Cardiac muscle cell (in vitro differentiated cells and primary cell): ENCODE data around the gene PPM1H. TPM values are rescaled to one million over a fixed set of nuclear protein-coding genes. Genes with fewer than 3 reads are reported as not detected.
"Not testable (repeated sequence)": the region's sequence is repeated elsewhere in the genome, so short reads cannot be mapped to it uniquely, and the experiment has no call there.

Source experiments
- DNase-seq, 2 donors: peaks; one replicate each; pipeline versions ENCODE4 v3.0.0 to v3.0.0-alpha.2; 2010 to 2017; ENCODE audit warnings: low read depth in 1 of 2, low spot score in 1 of 2
- H3K27ac ChIP-seq: fragments of 200-600 bp; sonication (generic); 2 replicates; pipeline ENCODE4 v1.5.1; 2016
- H3K27me3 ChIP-seq: fragments of 200-600 bp; sonication (generic); 2 replicates; pipeline ENCODE4 v1.6.0; 2016; ENCODE audit warnings: control low read depth
- H3K36me3 ChIP-seq: fragments of 200-600 bp; sonication (generic); 2 replicates; pipeline ENCODE4 v1.5.1; 2016; ENCODE audit warnings: control low read depth
- H3K4me1 ChIP-seq: fragments of 200-600 bp; sonication (generic); 2 replicates; pipeline ENCODE4 v1.8.1; 2017; ENCODE audit warnings: low read depth, mild to moderate bottlenecking, mixed run types
- H3K4me3 ChIP-seq: fragments of 200-600 bp; sonication (generic); 2 replicates; pipeline ENCODE4 v1.5.1; 2016; ENCODE audit warnings: mild to moderate bottlenecking
- H3K9me3 ChIP-seq: fragments of 200-600 bp; sonication (generic); 2 replicates; pipeline ENCODE4 v1.5.1; 2017; ENCODE audit warnings: low read depth, mild to moderate bottlenecking, control low read depth
- CTCF ChIP-seq: IDR thresholded peaks from 2 replicates; pipeline ENCODE4 v1.5.1; 2012; ENCODE audit warnings: low read depth, mild to moderate bottlenecking, low read length
- polyA plus RNA-seq: library from polyadenylated mRNA; unstranded; fragments of >200 nt; fragmentation: Nextera tagmentation; extraction: Ambion mirVana; gene quantifications from 2 replicates; pipeline ENCODE4 v1.2.1, GENCODE V29; 2016
- total RNA-seq: library from RNA; depleted of rRNA; stranded (reverse); fragments of >200 nt; gene quantifications from 2 replicates; pipeline ENCODE4 v1.2.3, GENCODE V29; 2016

Gene PPM1H
- total and polyA plus RNA-seq, 2 experiments from 2014 or later: 2.9 to 3.3 TPM

- H3K27ac ChIP-seq: no peak overlapping the region
- no peak for TF ChIP-seq CTCF
These were observed 41.2 kb upstream of the PPM1H start for GRCh38 chr12:62976110-62976662.

GRCh38 chr12:62971769-62972525 is 37.0 kb upstream of the PPM1H start:
- no peak overlapping the region for H3K27ac ChIP-seq
- H3K4me3 ChIP-seq: no peak overlapping the region
- TF ChIP-seq CTCF: no peak
- no peaks in the 10 kb centered on the region for H3K9me3 ChIP-seq
- no peaks in the 10 kb centered on the region for H3K27me3 ChIP-seq
- H3K36me3 ChIP-seq: no peaks in the 10 kb centered on the region
- no peak for DNase-seq
- no peaks in the 10 kb centered on the region for H3K4me1 ChIP-seq

More at GRCh38 chr12:62976110-62976662, 41.2 kb upstream of the PPM1H start:
- no peaks in the 10 kb centered on the region for H3K9me3 ChIP-seq
- H3K4me3 ChIP-seq: no peak overlapping the region
- H3K27me3 ChIP-seq: no peaks in the 10 kb centered on the region
- no peaks in the 10 kb centered on the region for H3K4me1 ChIP-seq
- no peak for DNase-seq
- H3K36me3 ChIP-seq: no peaks in the 10 kb centered on the region

- no peak for TF ChIP-seq CTCF
- no peaks in the 10 kb centered on the region for H3K27me3 ChIP-seq
- no peak for DNase-seq
- H3K4me1 ChIP-seq: no peaks in the 10 kb centered on the region
- no peaks in the 10 kb centered on the region for H3K36me3 ChIP-seq
- no peaks in the 10 kb centered on the region for H3K9me3 ChIP-seq
- no peak overlapping the region for H3K4me3 ChIP-seq
- no peak overlapping the region for H3K27ac ChIP-seq
These were observed 34.7 kb upstream of the PPM1H start for GRCh38 chr12:62969695-62970094.

- no peaks in the 10 kb centered on the region for H3K36me3 ChIP-seq
- no peaks in the 10 kb centered on the region for H3K4me1 ChIP-seq
- TF ChIP-seq CTCF: no peak
- H3K4me3 ChIP-seq: no peak overlapping the region
- H3K9me3 ChIP-seq: no peaks in the 10 kb centered on the region
- no peaks in the 10 kb centered on the region for H3K27me3 ChIP-seq
- H3K27ac ChIP-seq: no peak overlapping the region
- DNase-seq: no peak
These were observed 32.8 kb upstream of the PPM1H start for GRCh38 chr12:62967701-62968100.

- no peaks in the 10 kb centered on the region for H3K9me3 ChIP-seq
- DNase-seq: no peak
- no peaks in the 10 kb centered on the region for H3K36me3 ChIP-seq
- TF ChIP-seq CTCF: no peak
- no peaks in the 10 kb centered on the region for H3K27me3 ChIP-seq
- H3K4me3 ChIP-seq: no peak overlapping the region
- H3K27ac ChIP-seq: no peak overlapping the region
- H3K4me1 ChIP-seq: no peaks in the 10 kb centered on the region
These were observed 32.1 kb upstream of the PPM1H start for GRCh38 chr12:62966990-62967506.

GRCh38 chr12:62966446-62966989 is 31.6 kb upstream of the PPM1H start:
- H3K4me1 ChIP-seq, H3K27ac ChIP-seq, H3K4me3 ChIP-seq, H3K27me3 ChIP-seq, DNase-seq, H3K36me3 ChIP-seq, H3K9me3 ChIP-seq: not testable (repeated sequence)

GRCh38 chr12:62965700-62966099 is 30.8 kb upstream of the PPM1H start:
- not testable (repeated sequence) for DNase-seq, H3K4me1 ChIP-seq, H3K9me3 ChIP-seq, H3K4me3 ChIP-seq, H3K27me3 ChIP-seq, H3K27ac ChIP-seq, H3K36me3 ChIP-seq

- H3K36me3 ChIP-seq, H3K27me3 ChIP-seq, H3K4me3 ChIP-seq, DNase-seq, H3K9me3 ChIP-seq, H3K27ac ChIP-seq, H3K4me1 ChIP-seq: not testable (repeated sequence)
These were observed 30.3 kb upstream of the PPM1H start for GRCh38 chr12:62965242-62965641.
